H1 (cell line): ENCODE data around the gene PSME3. TPM values are rescaled to one million over a fixed set of nuclear protein-coding genes. Genes with fewer than 3 reads are reported as not detected.

Source experiments
- CTCF ChIA-PET: fragments of 300-600 bp; sonication (Branson Sonifier 250); formaldehyde crosslinking; loops from one replicate; lab custom pipeline; 2021; ENCODE audit not compliant: partially characterized antibody; lab: Charles Lee
- POLR2A ChIA-PET: fragments of 300-600 bp; sonication (Branson Sonifier 250); formaldehyde crosslinking; loops from one replicate; lab custom pipeline; 2021; ENCODE audit warnings: inconsistent platforms; ENCODE audit not compliant: partially characterized antibody; lab: Charles Lee
- DNase-seq, 2 experiments: peaks; one replicate each; pipeline versions ENCODE4 v3.0.0 to v3.0.0-alpha.2; 2010 to 2022; ENCODE audit warnings: low spot score in 2 of 2, low read depth in 1 of 2, mixed read lengths in 1 of 2
- FAIRE-seq: peaks from 2 replicates; lab custom pipeline; 2011; peaks lifted over from hg19 to GRCh38; lab: Jason Lieb, UNC
- H2AFZ ChIP-seq: 2 replicates; pipeline ENCODE4 v1.8.1; 2012; ENCODE audit warnings: low read length, inconsistent platforms
- H2AK5ac ChIP-seq: 2 replicates; pipeline ENCODE4 v1.6.1; 2013; ENCODE audit warnings: low read depth, low read length
- H2BK120ac ChIP-seq: replicated peaks from 2 replicates; pipeline ENCODE3; 2013; ENCODE audit warnings: low read depth, low read length, inconsistent platforms
- H2BK12ac ChIP-seq: 2 replicates; pipeline ENCODE4 v1.6.1; 2013; ENCODE audit warnings: low read depth, low read length
- H2BK15ac ChIP-seq: 2 replicates; pipeline ENCODE4 v1.6.1; 2013; ENCODE audit warnings: low read length
- H2BK20ac ChIP-seq: 2 replicates; pipeline ENCODE4 v1.6.1; 2013; ENCODE audit warnings: low read length
- H2BK5ac ChIP-seq: 2 replicates; pipeline ENCODE4 v1.6.1; 2013; ENCODE audit warnings: low read depth, low read length
- H3K14ac ChIP-seq: 2 replicates; pipeline ENCODE4 v1.6.1; 2013; ENCODE audit warnings: inconsistent platforms; ENCODE audit not compliant: insufficient read length
- H3K18ac ChIP-seq: 2 replicates; pipeline ENCODE4 v1.6.1; 2013; ENCODE audit warnings: low read length; ENCODE audit errors: extremely low read depth
- H3K23ac ChIP-seq: 2 replicates; pipeline ENCODE4 v1.6.1; 2013; ENCODE audit warnings: inconsistent platforms; ENCODE audit not compliant: insufficient read length
- H3K23me2 ChIP-seq: 2 replicates; pipeline ENCODE4 v1.6.1; 2013; ENCODE audit warnings: low read depth, low read length
- H3K27ac ChIP-seq: 2 replicates; pipeline ENCODE4 v1.6.1; 2011; ENCODE audit warnings: low read depth, low read length, inconsistent platforms
- H3K27me3 ChIP-seq, 4 experiments: replicated peaks in 1 of 4; 1 replicate in 1 of 4; 2 replicates in 3 of 4; pipeline versions ENCODE4 v1.6.1 to v1.8.1; 2011 to 2013; ENCODE audit warnings: low read length in 3 of 4, mild to moderate bottlenecking in 3 of 4, inconsistent platforms in 2 of 4, mixed read lengths in 2 of 4, moderate library complexity in 1 of 4; ENCODE audit not compliant: control insufficient read depth in 3 of 4, insufficient read depth in 3 of 4; ENCODE audit errors: extremely low read depth in 1 of 4
- H3K36me3 ChIP-seq, 4 experiments: 2 replicates each; pipeline versions ENCODE4 v1.6.1 to v1.8.1; 2011 to 2013; ENCODE audit warnings: mild to moderate bottlenecking in 4 of 4, low read length in 3 of 4, moderate library complexity in 2 of 4, control low read depth in 1 of 4, inconsistent platforms in 1 of 4; ENCODE audit not compliant: insufficient read depth in 4 of 4, control insufficient read depth in 2 of 4
- H3K4ac ChIP-seq: replicated peaks from 2 replicates; pipeline ENCODE3; 2013; ENCODE audit warnings: low read length, low read depth, mixed read lengths, inconsistent platforms; ENCODE audit not compliant: insufficient read length
- H3K4me1 ChIP-seq, 4 experiments: replicated peaks in 1 of 4; 1 replicate in 1 of 4; 2 replicates in 3 of 4; pipeline versions ENCODE4 v1.6.1 to v1.8.1; 2011 to 2013; ENCODE audit warnings: low read length in 3 of 4, inconsistent platforms in 2 of 4, mixed read lengths in 1 of 4; ENCODE audit not compliant: insufficient read depth in 4 of 4, control insufficient read depth in 3 of 4
- H3K4me2 ChIP-seq, 2 experiments: 2 replicates each; pipeline versions ENCODE4 v1.6.1 to v1.8.1; 2011 to 2013; ENCODE audit warnings: low read depth in 2 of 2, low read length in 2 of 2, control low read depth in 1 of 2, inconsistent platforms in 1 of 2, mild to moderate bottlenecking in 1 of 2; ENCODE audit not compliant: insufficient read depth in 1 of 2
- H3K4me3 ChIP-seq, 4 experiments: fragments of 200-600, 300-600 bp in 1 of 4; sonication (generic), shearing (Covaris generic), sonication (Bioruptor Twin) in 1 of 4; 2 replicates each; pipeline versions ENCODE4 v1.5.1 to v1.8.1; 2011 to 2016; ENCODE audit warnings: low read length in 4 of 4, low read depth in 3 of 4, control low read depth in 2 of 4, inconsistent platforms in 2 of 4, mild to moderate bottlenecking in 2 of 4, mixed read lengths in 1 of 4, moderate library complexity in 1 of 4; ENCODE audit not compliant: insufficient read depth in 2 of 4; ENCODE audit errors: extremely low read depth in 1 of 4
- H3K56ac ChIP-seq: replicated peaks from 2 replicates; pipeline ENCODE3; 2013; ENCODE audit warnings: low read depth, mild to moderate bottlenecking, mixed read lengths, low read length, inconsistent platforms; ENCODE audit not compliant: insufficient read length
- H3K79me1 ChIP-seq: 2 replicates; pipeline ENCODE4 v1.6.1; 2013; ENCODE audit warnings: low read depth, low read length, control low read depth
- H3K79me2 ChIP-seq, 2 experiments: 2 replicates each; pipeline versions ENCODE4 v1.6.1 to v1.8.1; 2012 to 2013; ENCODE audit warnings: low read length in 2 of 2, mild to moderate bottlenecking in 2 of 2, inconsistent platforms in 1 of 2; ENCODE audit not compliant: insufficient read depth in 2 of 2, control insufficient read depth in 1 of 2
- H3K9ac ChIP-seq, 4 experiments: replicated peaks in 1 of 4; 1 replicate in 1 of 4; 2 replicates in 3 of 4; pipeline versions ENCODE4 v1.6.1 to v1.8.1; 2011 to 2013; ENCODE audit warnings: low read depth in 3 of 4, low read length in 3 of 4, control low read depth in 2 of 4, mild to moderate bottlenecking in 2 of 4, moderate library complexity in 2 of 4, inconsistent platforms in 1 of 4; ENCODE audit errors: extremely low read depth in 1 of 4
- H3K9me3 ChIP-seq, 2 experiments: 2 replicates each; pipeline versions ENCODE4 v1.6.1 to v1.8.1; 2012 to 2013; ENCODE audit warnings: mild to moderate bottlenecking in 2 of 2, moderate library complexity in 2 of 2, control low read depth in 1 of 2, inconsistent platforms in 1 of 2, low read depth in 1 of 2, low read length in 1 of 2, mixed read lengths in 1 of 2; ENCODE audit not compliant: insufficient read depth in 2 of 2
- H4K20me1 ChIP-seq, 2 experiments: replicated peaks in 1 of 2; 2 replicates each; pipeline versions ENCODE3 to v1.8.1; 2011 to 2013; ENCODE audit warnings: inconsistent platforms in 2 of 2, low read length in 2 of 2, mild to moderate bottlenecking in 1 of 2; ENCODE audit not compliant: insufficient read depth in 2 of 2, control insufficient read depth in 1 of 2
- H4K5ac ChIP-seq: 2 replicates; pipeline ENCODE4 v1.6.1; 2013; ENCODE audit warnings: low read length, low read depth, mixed read lengths, inconsistent platforms; ENCODE audit not compliant: insufficient read length
- H4K8ac ChIP-seq: 2 replicates; pipeline ENCODE4 v1.8.0; 2013; ENCODE audit warnings: mild to moderate bottlenecking, moderate library complexity, low read length, inconsistent platforms; ENCODE audit not compliant: insufficient read depth; ENCODE audit errors: extremely low read depth
- H4K91ac ChIP-seq: replicated peaks from 2 replicates; pipeline ENCODE3; 2013; ENCODE audit warnings: low read length, mixed read lengths, inconsistent platforms; ENCODE audit not compliant: insufficient read length
- BRCA1 ChIP-seq: IDR thresholded peaks from 2 replicates; pipeline ENCODE4 v1.6.1; 2012; ENCODE audit warnings: low read depth, low read length, improper control_type of control experiment
- RXRA ChIP-seq: IDR thresholded peaks from 2 replicates; pipeline ENCODE4 v1.6.1; 2011; ENCODE audit warnings: low read depth, mild to moderate bottlenecking, low read length, moderate library complexity; ENCODE audit not compliant: insufficient read depth
- SUZ12 ChIP-seq: fragments of 200-600 bp; sonication (generic); IDR thresholded peaks from 2 replicates; pipeline ENCODE4 v1.6.1; 2012; ENCODE audit warnings: mild to moderate bottlenecking, inconsistent platforms, low read length, moderate library complexity, mixed read lengths
- WGBS, 2 experiments: shearing (Covaris generic) in 1 of 2; methylation state at CpG; one replicate each; pipeline versions ENCODE4 v1.1.6 to v1.1.7; 2013 to 2015; ENCODE audit warnings: low lambda C conversion rate in 2 of 2, mixed read lengths in 2 of 2, inconsistent platforms in 1 of 2, low coverage in 1 of 2, missing lambda C conversion rate in 1 of 2; ENCODE audit not compliant: insufficient replicate concordance in 2 of 2, insufficient coverage in 1 of 2, insufficient read length in 1 of 2; ENCODE audit errors: extremely low coverage in 1 of 2, missing lambda C conversion rate in 1 of 2; 5-methylcytosine and 5-hydroxymethylcytosine counted together
- polyA plus RNA-seq, 7 experiments: library from polyadenylated mRNA; depleted of rRNA in 3 of 7; stranded (reverse) in 5 of 7; unstranded in 2 of 7; fragments of >200 nt in 5 of 7; fragments of 200-250 nt in 2 of 7; gene quantifications; 1 replicate in 5 of 7; 2 replicates in 1 of 7; 4 replicates in 1 of 7; pipeline versions ENCODE4 v1.2.1 to v1.2.3, GENCODE V29; 2011 to 2013; ENCODE audit warnings: missing spikeins in 2 of 7, mixed read lengths in 2 of 7
- total RNA-seq: library from RNA; stranded (reverse); fragmentation: NEBNext Ultra II Directional; extraction: Animal tissue kit (Norgen Biotek cat#: 25700); gene quantifications from 2 replicates; pipeline ENCODE4 v1.2.1, GENCODE V29; 2021
- TF ChIP-seq, protein P1 (sequence below): IDR thresholded peaks from 2 replicates; pipeline ENCODE4 v1.6.1; 2011; ENCODE audit warnings: low read length, improper control_type of control experiment
- TF ChIP-seq, protein P2 (sequence below), 3 experiments: IDR thresholded peaks; 1 replicate in 2 of 3; 2 replicates in 1 of 3; pipeline versions ENCODE4 v1.5.1 to v1.6.1; 2011; ENCODE audit warnings: low read length in 3 of 3, mild to moderate bottlenecking in 3 of 3, inconsistent platforms in 2 of 3, low read depth in 1 of 3, moderate library complexity in 1 of 3; ENCODE audit not compliant: insufficient read depth in 1 of 3; ENCODE audit errors: control extremely low read depth in 1 of 3

The PSME3 gene
- total and polyA plus RNA-seq, 2 of the 8 experiments (the other 6 are each of a cell fraction or from before 2014, with no cell fraction given), result 149 to 224 TPM

DNA sequence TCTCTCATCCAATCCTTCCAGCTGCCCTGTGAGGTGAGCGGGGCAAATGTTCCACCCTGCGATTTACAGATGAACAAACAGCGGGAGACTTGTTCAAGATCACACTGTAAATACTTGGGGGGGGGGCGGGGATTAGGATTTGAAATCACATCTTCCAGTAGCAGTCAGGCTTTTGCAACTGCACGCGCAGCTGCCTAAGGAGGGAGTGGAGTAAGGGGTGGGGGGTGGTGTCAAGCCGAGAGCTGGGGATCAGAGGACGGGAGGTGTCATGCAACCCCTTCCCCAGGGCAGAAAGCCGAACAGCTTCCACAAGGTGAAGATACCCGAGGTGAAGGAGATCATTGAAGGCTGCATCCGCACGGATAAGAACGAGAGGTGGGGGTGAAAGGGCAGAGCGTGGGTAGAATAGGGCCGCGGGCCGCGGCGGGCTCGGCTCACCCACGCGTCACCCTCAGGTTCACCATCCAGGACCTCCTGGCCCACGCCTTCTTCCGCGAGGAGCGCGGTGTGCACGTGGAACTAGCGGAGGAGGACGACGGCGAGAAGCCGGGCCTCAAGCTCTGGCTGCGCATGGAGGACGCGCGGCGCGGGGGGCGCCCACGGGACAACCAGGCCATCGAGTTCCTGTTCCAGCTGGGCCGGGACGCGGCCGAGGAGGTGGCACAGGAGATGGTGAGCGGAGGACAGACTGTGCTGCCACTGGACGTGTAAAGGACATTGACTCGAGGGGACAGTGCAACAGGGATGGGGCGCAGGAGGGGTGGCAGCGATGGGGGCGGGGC is 48.2 kb upstream of the PSME3 start:
- CTCF ChIA-PET, result interaction anchor here (0.9 to 1.6 kb wide), 4 partner anchors 10 to 35 kb away, joined by 3 to 7 read pairs (median 4); no protein-coding TSS in a partner anchor
- TF ChIP-seq BRCA1, result no peak
- no peak for TF ChIP-seq RXRA
- TF ChIP-seq SUZ12, result no peak
- TF ChIP-seq, protein P1, sequence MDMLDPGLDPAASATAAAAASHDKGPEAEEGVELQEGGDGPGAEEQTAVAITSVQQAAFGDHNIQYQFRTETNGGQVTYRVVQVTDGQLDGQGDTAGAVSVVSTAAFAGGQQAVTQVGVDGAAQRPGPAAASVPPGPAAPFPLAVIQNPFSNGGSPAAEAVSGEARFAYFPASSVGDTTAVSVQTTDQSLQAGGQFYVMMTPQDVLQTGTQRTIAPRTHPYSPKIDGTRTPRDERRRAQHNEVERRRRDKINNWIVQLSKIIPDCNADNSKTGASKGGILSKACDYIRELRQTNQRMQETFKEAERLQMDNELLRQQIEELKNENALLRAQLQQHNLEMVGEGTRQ, result no peak
- TF ChIP-seq, protein P2, sequence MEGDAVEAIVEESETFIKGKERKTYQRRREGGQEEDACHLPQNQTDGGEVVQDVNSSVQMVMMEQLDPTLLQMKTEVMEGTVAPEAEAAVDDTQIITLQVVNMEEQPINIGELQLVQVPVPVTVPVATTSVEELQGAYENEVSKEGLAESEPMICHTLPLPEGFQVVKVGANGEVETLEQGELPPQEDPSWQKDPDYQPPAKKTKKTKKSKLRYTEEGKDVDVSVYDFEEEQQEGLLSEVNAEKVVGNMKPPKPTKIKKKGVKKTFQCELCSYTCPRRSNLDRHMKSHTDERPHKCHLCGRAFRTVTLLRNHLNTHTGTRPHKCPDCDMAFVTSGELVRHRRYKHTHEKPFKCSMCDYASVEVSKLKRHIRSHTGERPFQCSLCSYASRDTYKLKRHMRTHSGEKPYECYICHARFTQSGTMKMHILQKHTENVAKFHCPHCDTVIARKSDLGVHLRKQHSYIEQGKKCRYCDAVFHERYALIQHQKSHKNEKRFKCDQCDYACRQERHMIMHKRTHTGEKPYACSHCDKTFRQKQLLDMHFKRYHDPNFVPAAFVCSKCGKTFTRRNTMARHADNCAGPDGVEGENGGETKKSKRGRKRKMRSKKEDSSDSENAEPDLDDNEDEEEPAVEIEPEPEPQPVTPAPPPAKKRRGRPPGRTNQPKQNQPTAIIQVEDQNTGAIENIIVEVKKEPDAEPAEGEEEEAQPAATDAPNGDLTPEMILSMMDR (IDR thresholded peaks at IDR 0.05; ENCODE audit: control extremely low read depth in 1 of 3, insufficient read depth in 1 of 3, low read depth in 1 of 3, low read length in 3 of 3), result no peak
- Histone ChIP-seq H2BK12ac (no peak overlapping the region; the same call in 1 of the 2 replicates), H3K4me2 (no peak overlapping the region), H2BK20ac (no peak overlapping the region), H2AK5ac (no peak overlapping the region; the same call in none of the 2 replicates), H3K23ac (no peak overlapping the region), H2BK120ac (no peak overlapping the region), H4K91ac (no peak overlapping the region), H3K56ac (no peak overlapping the region), H3K27me3 (peaks cover 6 to 26% (median 19%) of the 10 kb centered on the region in 4 experiments), H2AFZ (no peak overlapping the region), H3K23me2 (peaks cover 9% of the 10 kb centered on the region), H3K9me3 (no peaks in the 10 kb centered on the region), H2BK15ac (no peak overlapping the region), H3K79me2 (no peaks in the 10 kb centered on the region), H2BK5ac (no peak overlapping the region), H3K9ac (no peak overlapping the region), H4K8ac (no peak overlapping the region), H4K20me1 (no peaks in the 10 kb centered on the region), H4K5ac (no peak overlapping the region), H3K27ac (no peak overlapping the region), H3K14ac (no peak overlapping the region), H3K4me3 (no peak overlapping the region), H3K36me3 (no peaks in the 10 kb centered on the region), H3K18ac (no peak overlapping the region), H3K4ac (no peak overlapping the region), H3K4me1 (peaks cover 0 to 13% (median 7%) of the 10 kb centered on the region in 4 experiments; a peak in 6 of 7 replicates), H3K79me1 (no peaks in the 10 kb centered on the region)
- POLR2A ChIA-PET, result interaction anchor here (1.8 kb wide), 1 partner anchor 9 kb away, joined by 6 read pairs; no protein-coding TSS in a partner anchor
- DNase-seq, result no peak
- FAIRE-seq, result no peak
- 92% methylated on average over 49 of the region's 52 CpGs; no CpG with 5 or more reads in 1 of the 2 experiments for WGBS, 2 experiments
